ENCODE measurements around the gene ALB. TPM values are rescaled to one million over a fixed set of nuclear protein-coding genes. Genes with fewer than 3 reads are reported as not detected.

ALB gene
- total RNA-seq, 1 donor from 2014 or later = 11.6 TPM

GRCh38 chr4:73401412-73401811, 2.7 kb upstream of the ALB start:
- H3K4me1 Mint-ChIP-seq (ENCODE audit: low read depth) = peaks cover 6% of the 10 kb centered on the region
- no peaks in the 10 kb centered on the region for H3K27me3 Mint-ChIP-seq
- TF ChIP-seq CTCF (IDR thresholded peaks at IDR 0.05; ENCODE audit: unreplicated experiment) = no peak
- H3K36me3 Mint-ChIP-seq (ENCODE audit: insufficient read depth) = no peaks in the 10 kb centered on the region
- no peak overlapping the region for H3K27ac Mint-ChIP-seq
- no peak overlapping the region for H3K4me3 Mint-ChIP-seq (ENCODE audit: low read depth)
- DNase-seq (ENCODE audit: low spot score, unreplicated experiment) = no peak
- no peaks in the 10 kb centered on the region for H3K9me3 Mint-ChIP-seq (ENCODE audit: low read depth)

- H3K4me3 Mint-ChIP-seq (ENCODE audit: low read depth) = no peak overlapping the region
- H3K36me3 Mint-ChIP-seq (ENCODE audit: insufficient read depth) = no peaks in the 10 kb centered on the region
- no peaks in the 10 kb centered on the region for H3K27me3 Mint-ChIP-seq
- H3K9me3 Mint-ChIP-seq (ENCODE audit: low read depth) = no peaks in the 10 kb centered on the region
- no peak for TF ChIP-seq CTCF (IDR thresholded peaks at IDR 0.05; ENCODE audit: unreplicated experiment)
- DNase-seq (ENCODE audit: low spot score, unreplicated experiment) = no peak
- H3K27ac Mint-ChIP-seq = no peak overlapping the region
- peaks cover 3% of the 10 kb centered on the region for H3K4me1 Mint-ChIP-seq (ENCODE audit: low read depth)
Observed at GRCh38 chr4:73404457-73404856, 370 bp downstream of the ALB start.

GRCh38 chr4:73405138-73405537, 1.1 kb downstream of the ALB start:
- Mint-ChIP-seq H3K27ac (no peak overlapping the region), H3K27me3 (no peaks in the 10 kb centered on the region), H3K4me1 (ENCODE audit: low read depth) (peaks cover 5% of the 10 kb centered on the region), H3K9me3 (ENCODE audit: low read depth) (no peaks in the 10 kb centered on the region), H3K4me3 (ENCODE audit: low read depth) (no peak overlapping the region), H3K36me3 (ENCODE audit: insufficient read depth) (no peaks in the 10 kb centered on the region)
- no peak for DNase-seq (ENCODE audit: low spot score, unreplicated experiment)
- TF ChIP-seq CTCF (IDR thresholded peaks at IDR 0.05; ENCODE audit: unreplicated experiment) = no peak

- no peak overlapping the region for H3K4me3 Mint-ChIP-seq (ENCODE audit: low read depth)
- no peak for DNase-seq (ENCODE audit: low spot score, unreplicated experiment)
- TF ChIP-seq CTCF (IDR thresholded peaks at IDR 0.05; ENCODE audit: unreplicated experiment) = no peak
- no peaks in the 10 kb centered on the region for H3K27me3 Mint-ChIP-seq
- H3K4me1 Mint-ChIP-seq (ENCODE audit: low read depth) = peaks cover 2% of the 10 kb centered on the region
- no peaks in the 10 kb centered on the region for H3K9me3 Mint-ChIP-seq (ENCODE audit: low read depth)
- H3K36me3 Mint-ChIP-seq (ENCODE audit: insufficient read depth) = no peaks in the 10 kb centered on the region
- H3K27ac Mint-ChIP-seq = no peak overlapping the region
Observed at GRCh38 chr4:73406548-73406875, 2.4 kb downstream of the ALB start.

GRCh38 chr4:73407227-73407673, 3.2 kb downstream of the ALB start:
- Mint-ChIP-seq H3K4me1 (ENCODE audit: low read depth) (peaks cover 2% of the 10 kb centered on the region), H3K27ac (no peak overlapping the region), H3K27me3 (no peaks in the 10 kb centered on the region), H3K4me3 (ENCODE audit: low read depth) (no peak overlapping the region), H3K36me3 (ENCODE audit: insufficient read depth) (no peaks in the 10 kb centered on the region), H3K9me3 (ENCODE audit: low read depth) (no peaks in the 10 kb centered on the region)
- DNase-seq (ENCODE audit: low spot score, unreplicated experiment) = no peak
- TF ChIP-seq CTCF (IDR thresholded peaks at IDR 0.05; ENCODE audit: unreplicated experiment) = no peak

Data from progenitor cell of endocrine pancreas (in vitro differentiated cells).